Measurements from ENCODE around the gene SPRYD4.
"Not testable (repeated sequence)": the region's sequence is repeated elsewhere in the genome, so short reads cannot be mapped to it uniquely, and the experiment has no call there.

SPRYD4 gene

GRCh38 chr12:56431850-56432249 lies 36.5 kb upstream of the SPRYD4 start:
- peaks cover 10% of the 10 kb centered on the region; the same call in 1 of the 2 replicates for H3K36me3 ChIP-seq
- no peak for DNase-seq
- no peak overlapping the region for H3K4me3 ChIP-seq (ENCODE audit: low read depth, low read length)
- no peak overlapping the region for H3K27ac ChIP-seq
- no peak for TF ChIP-seq CTCF (IDR thresholded peaks at IDR 0.05; ENCODE audit: low read depth, low read length)
- H3K27me3 ChIP-seq (ENCODE audit: insufficient read depth, low read depth, severe bottlenecking) = no peaks in the 10 kb centered on the region
- no peaks in the 10 kb centered on the region for H3K9me3 ChIP-seq (ENCODE audit: severe bottlenecking)

- DNase-seq = no peak
- no peaks in the 10 kb centered on the region for H3K27me3 ChIP-seq (ENCODE audit: insufficient read depth, low read depth, severe bottlenecking)
- no peak for TF ChIP-seq CTCF (IDR thresholded peaks at IDR 0.05; ENCODE audit: low read depth, low read length)
- no peak overlapping the region for H3K4me3 ChIP-seq (ENCODE audit: low read depth, low read length)
- H3K9me3 ChIP-seq (ENCODE audit: severe bottlenecking) = no peaks in the 10 kb centered on the region
- H3K36me3 ChIP-seq = peaks cover 6% of the 10 kb centered on the region; the same call in 1 of the 2 replicates
- H3K27ac ChIP-seq = no peak overlapping the region
Observed at GRCh38 chr12:56434828-56435227, 33.5 kb upstream of the SPRYD4 start.

GRCh38 chr12:56437430-56438176 lies 30.8 kb upstream of the SPRYD4 start:
- DNase-seq = no peak
- H3K27ac ChIP-seq = no peak overlapping the region
- TF ChIP-seq CTCF (IDR thresholded peaks at IDR 0.05; ENCODE audit: low read depth, low read length) = no peak
- H3K36me3 ChIP-seq = no peaks in the 10 kb centered on the region
- no peaks in the 10 kb centered on the region for H3K27me3 ChIP-seq (ENCODE audit: insufficient read depth, low read depth, severe bottlenecking)
- no peak overlapping the region for H3K4me3 ChIP-seq (ENCODE audit: low read depth, low read length)
- no peaks in the 10 kb centered on the region for H3K9me3 ChIP-seq (ENCODE audit: severe bottlenecking)

- not testable (repeated sequence) for H3K27ac ChIP-seq; H3K9me3 ChIP-seq (ENCODE audit: severe bottlenecking); H3K36me3 ChIP-seq; H3K4me3 ChIP-seq (ENCODE audit: low read depth, low read length); H3K27me3 ChIP-seq (ENCODE audit: insufficient read depth, low read depth, severe bottlenecking); DNase-seq
Observed at GRCh38 chr12:56443208-56443607, 25.2 kb upstream of the SPRYD4 start.

- H3K9me3 ChIP-seq (ENCODE audit: severe bottlenecking) = no peaks in the 10 kb centered on the region
- peak; percentile 81 for DNase-seq
- no peak for TF ChIP-seq CTCF (IDR thresholded peaks at IDR 0.05; ENCODE audit: low read depth, low read length)
- H3K36me3 ChIP-seq = peaks cover 3% of the 10 kb centered on the region; the same call in 1 of the 2 replicates
- H3K4me3 ChIP-seq (ENCODE audit: low read depth, low read length) = peak within 1 kb of the TSS; percentile 46
- H3K27me3 ChIP-seq (ENCODE audit: insufficient read depth, low read depth, severe bottlenecking) = no peaks in the 10 kb centered on the region
- H3K27ac ChIP-seq = peak within 1 kb of the TSS; percentile 97
Observed at GRCh38 chr12:56448860-56449621, 19.3 kb upstream of the SPRYD4 start, which contains the start of gene TIMELESS. TSS of gene TIMELESS (minus strand) at chr12:56449426. CDS start at chr12:56434170, 15,256 bp downstream.

GRCh38 chr12:56449622-56449984 lies 18.8 kb upstream of the SPRYD4 start:
- H3K9me3 ChIP-seq (ENCODE audit: severe bottlenecking) = no peaks in the 10 kb centered on the region
- TF ChIP-seq CTCF (IDR thresholded peaks at IDR 0.05; ENCODE audit: low read depth, low read length) = no peak
- peaks cover 3% of the 10 kb centered on the region; the same call in 1 of the 2 replicates for H3K36me3 ChIP-seq
- DNase-seq = peak; percentile 26
- H3K27ac ChIP-seq = peak overlapping the region; percentile 97
- no peaks in the 10 kb centered on the region for H3K27me3 ChIP-seq (ENCODE audit: insufficient read depth, low read depth, severe bottlenecking)
- peak overlapping the region; percentile 46 for H3K4me3 ChIP-seq (ENCODE audit: low read depth, low read length)

All from WERI-Rb-1 (cell line).